GM23338 (cell line): ENCODE data around the gene SAA2. TPM values are rescaled to one million over a fixed set of nuclear protein-coding genes. Genes with fewer than 3 reads are reported as not detected.

Source experiments
- ATAC-seq: fragments of 200-7000 bp; cut with Tn5 transposase; 3 replicates; pipeline ENCODE4 v1.9.1; 2020
- DNase-seq: peaks from one replicate; pipeline ENCODE4 v3.0.0-alpha.2; 2015; ENCODE audit warnings: low spot score
- H2AFZ ChIP-seq: fragments of 200-600 bp; sonication (generic); 2 replicates; pipeline ENCODE4 v1.8.0; 2016; ENCODE audit warnings: antibody characterized with exemption, mild to moderate bottlenecking, moderate library complexity
- H3F3A ChIP-seq: fragments of 200-600 bp; sonication (generic); replicated peaks from 2 replicates; pipeline ENCODE4 v1.8.0; 2017; ENCODE audit warnings: antibody characterized with exemption, mixed run types, low read depth
- H3K27ac ChIP-seq: fragments of 200-600 bp; sonication (generic); 2 replicates; pipeline ENCODE4 v1.6.1; 2016; ENCODE audit warnings: low read depth
- H3K27me3 ChIP-seq: fragments of 200-600 bp; sonication (generic); 2 replicates; pipeline ENCODE4 v1.8.0; 2016; ENCODE audit warnings: mild to moderate bottlenecking, mixed run types, moderate library complexity; ENCODE audit not compliant: insufficient read depth
- H3K36me3 ChIP-seq: fragments of 200-600 bp; sonication (generic); 2 replicates; pipeline ENCODE4 v1.8.0; 2016; ENCODE audit warnings: mild to moderate bottlenecking; ENCODE audit not compliant: insufficient read depth
- H3K4me1 ChIP-seq: fragments of 200-600 bp; sonication (generic); 2 replicates; pipeline ENCODE4 v1.8.0; 2016; ENCODE audit warnings: mild to moderate bottlenecking, moderate library complexity; ENCODE audit not compliant: insufficient read depth
- H3K4me2 ChIP-seq: fragments of 200-600 bp; sonication (generic); 2 replicates; pipeline ENCODE4 v1.7.1; 2017; ENCODE audit warnings: mixed run types
- H3K4me3 ChIP-seq: fragments of 200-600 bp; sonication (generic); 2 replicates; pipeline ENCODE4 v1.6.1; 2016; ENCODE audit warnings: mixed run types
- H3K79me2 ChIP-seq: fragments of 200-600 bp; sonication (generic); replicated peaks from 2 replicates; pipeline ENCODE4 v1.8.0; 2017; ENCODE audit warnings: mild to moderate bottlenecking; ENCODE audit not compliant: insufficient read depth
- H3K9me2 ChIP-seq: fragments of 200-600 bp; sonication (generic); 2 replicates; pipeline ENCODE4 v1.8.0; 2017; ENCODE audit not compliant: insufficient read depth
- H4K20me1 ChIP-seq: fragments of 200-600 bp; sonication (generic); replicated peaks from 2 replicates; pipeline ENCODE4 v1.8.0; 2017; ENCODE audit warnings: mild to moderate bottlenecking; ENCODE audit not compliant: insufficient read depth
- H3K27ac Mint-ChIP-seq: 2 replicates; pipeline ENCODE4 v1.8.0; 2020; ENCODE audit warnings: inconsistent platforms, mild to moderate bottlenecking, moderate library complexity, mixed read lengths
- H3K27me3 Mint-ChIP-seq: 3 replicates; pipeline ENCODE4 v1.8.0; 2022; ENCODE audit warnings: low read depth, mild to moderate bottlenecking, moderate library complexity, mixed read lengths, inconsistent platforms; ENCODE audit not compliant: insufficient read depth, poor library complexity
- H3K36me3 Mint-ChIP-seq: 3 replicates; pipeline ENCODE4 v1.8.0; 2021; ENCODE audit warnings: low read depth, mild to moderate bottlenecking, inconsistent platforms, moderate library complexity, mixed read lengths
- H3K4me1 Mint-ChIP-seq: 3 replicates; pipeline ENCODE4 v1.8.0; 2020; ENCODE audit warnings: mild to moderate bottlenecking, inconsistent platforms, mixed read lengths
- H3K4me3 Mint-ChIP-seq: 3 replicates; pipeline ENCODE4 v1.8.0; 2021; ENCODE audit warnings: moderate library complexity, mild to moderate bottlenecking, inconsistent platforms, mixed read lengths
- H3K9me3 Mint-ChIP-seq: 3 replicates; pipeline ENCODE4 v1.8.0; 2020; ENCODE audit warnings: moderate library complexity, mild to moderate bottlenecking, inconsistent platforms, mixed read lengths
- CTCF ChIP-seq, 2 experiments: fragments of 200-600 bp in 1 of 2; sonication (generic) in 1 of 2; conservative IDR thresholded peaks; 2 replicates each; pipeline versions ENCODE4 v1.5.1 to v1.6.1; 2016 to 2017; ENCODE audit warnings: antibody characterized with exemption in 2 of 2, low read depth in 2 of 2, mild to moderate bottlenecking in 2 of 2, moderate library complexity in 1 of 2
- EZH2phosphoT487 ChIP-seq: fragments of 200-600 bp; sonication (generic); IDR thresholded peaks from one replicate; pipeline ENCODE4 v1.8.1; 2018; ENCODE audit warnings: antibody characterized with exemption; ENCODE audit not compliant: unreplicated experiment
- JUNB ChIP-seq: IDR thresholded peaks from one replicate; pipeline ENCODE4 v1.6.1; 2016; ENCODE audit warnings: antibody characterized with exemption; ENCODE audit not compliant: unreplicated experiment
- NANOG ChIP-seq: IDR thresholded peaks from 2 replicates; pipeline ENCODE4 v1.6.1; 2016; ENCODE audit warnings: antibody characterized with exemption, borderline replicate concordance
- POLR2AphosphoS5 ChIP-seq: IDR thresholded peaks from 2 replicates; pipeline ENCODE4 v1.6.1; 2016; ENCODE audit warnings: antibody characterized with exemption, low read depth
- ZNF331 ChIP-seq: fragments of 250-450 bp; sonication (Bioruptor Pico); IDR thresholded peaks from 2 replicates; pipeline ENCODE4 v1.5.0; 2020; ENCODE audit warnings: low read depth, mild to moderate bottlenecking, moderate library complexity
- ZNF462 ChIP-seq: fragments of 250-450 bp; sonication (Bioruptor Pico); IDR thresholded peaks from 2 replicates; pipeline ENCODE4 v1.5.0; 2020; ENCODE audit warnings: mild to moderate bottlenecking, moderate library complexity
- polyA plus RNA-seq: library from polyadenylated mRNA; unstranded; fragments of >200 nt; fragmentation: Nextera tagmentation; extraction: Ambion mirVana; gene quantifications from 2 replicates; pipeline ENCODE4 v1.2.1, GENCODE V29; 2016
- total RNA-seq: library from RNA; depleted of rRNA; stranded (reverse); fragments of >200 nt; shearing (Covaris generic); gene quantifications from 2 replicates; pipeline ENCODE4 v1.2.3, GENCODE V29; 2014
- TF ChIP-seq, protein P1 (sequence below): IDR thresholded peaks from one replicate; pipeline ENCODE4 v1.6.1; 2018; ENCODE audit warnings: antibody characterized with exemption; ENCODE audit not compliant: unreplicated experiment
- TF ChIP-seq, protein P2 (sequence below): IDR thresholded peaks from 2 replicates; pipeline ENCODE4 v1.6.1; 2016; ENCODE audit warnings: antibody characterized with exemption

The SAA2 gene
- total and polyA plus RNA-seq, 2 experiments from 2014 or later: not detected

DNA sequence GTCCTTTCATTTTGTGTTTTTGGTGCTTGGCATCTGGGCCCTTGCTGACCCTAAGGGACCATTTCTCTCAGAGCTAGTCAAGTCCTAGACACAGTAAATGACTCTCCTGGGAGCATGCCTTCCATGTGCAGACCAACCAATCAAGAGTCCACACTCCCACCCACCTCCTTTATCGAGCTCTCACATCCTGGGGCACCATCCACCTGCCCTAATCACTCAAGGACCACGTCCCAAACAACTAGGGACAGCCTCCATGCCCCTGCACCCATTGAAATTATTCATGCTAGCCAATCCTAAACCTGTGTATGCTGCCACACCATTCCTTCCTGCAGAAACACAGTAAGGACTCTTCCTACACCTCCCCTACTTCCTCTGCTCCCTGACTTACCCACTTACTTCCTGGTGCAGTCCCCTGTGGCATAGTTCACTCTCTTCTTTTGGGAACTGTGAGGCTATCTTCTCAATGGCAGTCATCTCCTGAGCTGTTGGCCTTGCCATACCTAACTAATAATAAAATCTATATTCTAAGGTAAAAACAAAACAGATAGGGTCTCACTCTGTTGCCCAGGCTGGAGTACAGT lies 6.4 kb upstream of the SAA2 start:
- Mint-ChIP-seq H3K9me3 (no peaks in the 10 kb centered on the region), H3K36me3 (no peaks in the 10 kb centered on the region), H3K27ac (no peak overlapping the region), H3K4me1 (no peaks in the 10 kb centered on the region), H3K27me3 (peaks cover 6% of the 10 kb centered on the region), H3K4me3 (no peak overlapping the region)
- no peak overlapping the region for H3K4me2 ChIP-seq
- H3K36me3 ChIP-seq: no peaks in the 10 kb centered on the region
- ATAC-seq (no peak), DNase-seq (no peak)
- H3K27ac ChIP-seq: no peak overlapping the region
- TF ChIP-seq ZNF462 (no peak), ZNF331 (CRISPR knock-in tag) (no peak), NANOG (no peak), EZH2phosphoT487 (no peak), JUNB (no peak), CTCF (conservative IDR thresholded peaks at IDR 0.05; ENCODE audit: low read depth in 2 of 2) (no peak), POLR2AphosphoS5 (no peak)
- TF ChIP-seq, protein P1, sequence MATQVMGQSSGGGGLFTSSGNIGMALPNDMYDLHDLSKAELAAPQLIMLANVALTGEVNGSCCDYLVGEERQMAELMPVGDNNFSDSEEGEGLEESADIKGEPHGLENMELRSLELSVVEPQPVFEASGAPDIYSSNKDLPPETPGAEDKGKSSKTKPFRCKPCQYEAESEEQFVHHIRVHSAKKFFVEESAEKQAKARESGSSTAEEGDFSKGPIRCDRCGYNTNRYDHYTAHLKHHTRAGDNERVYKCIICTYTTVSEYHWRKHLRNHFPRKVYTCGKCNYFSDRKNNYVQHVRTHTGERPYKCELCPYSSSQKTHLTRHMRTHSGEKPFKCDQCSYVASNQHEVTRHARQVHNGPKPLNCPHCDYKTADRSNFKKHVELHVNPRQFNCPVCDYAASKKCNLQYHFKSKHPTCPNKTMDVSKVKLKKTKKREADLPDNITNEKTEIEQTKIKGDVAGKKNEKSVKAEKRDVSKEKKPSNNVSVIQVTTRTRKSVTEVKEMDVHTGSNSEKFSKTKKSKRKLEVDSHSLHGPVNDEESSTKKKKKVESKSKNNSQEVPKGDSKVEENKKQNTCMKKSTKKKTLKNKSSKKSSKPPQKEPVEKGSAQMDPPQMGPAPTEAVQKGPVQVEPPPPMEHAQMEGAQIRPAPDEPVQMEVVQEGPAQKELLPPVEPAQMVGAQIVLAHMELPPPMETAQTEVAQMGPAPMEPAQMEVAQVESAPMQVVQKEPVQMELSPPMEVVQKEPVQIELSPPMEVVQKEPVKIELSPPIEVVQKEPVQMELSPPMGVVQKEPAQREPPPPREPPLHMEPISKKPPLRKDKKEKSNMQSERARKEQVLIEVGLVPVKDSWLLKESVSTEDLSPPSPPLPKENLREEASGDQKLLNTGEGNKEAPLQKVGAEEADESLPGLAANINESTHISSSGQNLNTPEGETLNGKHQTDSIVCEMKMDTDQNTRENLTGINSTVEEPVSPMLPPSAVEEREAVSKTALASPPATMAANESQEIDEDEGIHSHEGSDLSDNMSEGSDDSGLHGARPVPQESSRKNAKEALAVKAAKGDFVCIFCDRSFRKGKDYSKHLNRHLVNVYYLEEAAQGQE: no peak
- TF ChIP-seq, protein P2, sequence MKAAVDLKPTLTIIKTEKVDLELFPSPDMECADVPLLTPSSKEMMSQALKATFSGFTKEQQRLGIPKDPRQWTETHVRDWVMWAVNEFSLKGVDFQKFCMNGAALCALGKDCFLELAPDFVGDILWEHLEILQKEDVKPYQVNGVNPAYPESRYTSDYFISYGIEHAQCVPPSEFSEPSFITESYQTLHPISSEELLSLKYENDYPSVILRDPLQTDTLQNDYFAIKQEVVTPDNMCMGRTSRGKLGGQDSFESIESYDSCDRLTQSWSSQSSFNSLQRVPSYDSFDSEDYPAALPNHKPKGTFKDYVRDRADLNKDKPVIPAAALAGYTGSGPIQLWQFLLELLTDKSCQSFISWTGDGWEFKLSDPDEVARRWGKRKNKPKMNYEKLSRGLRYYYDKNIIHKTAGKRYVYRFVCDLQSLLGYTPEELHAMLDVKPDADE: no peak
- H3K4me3 ChIP-seq: no peak overlapping the region
- H4K20me1 ChIP-seq: no peaks in the 10 kb centered on the region
- no peak overlapping the region for H2AFZ ChIP-seq
- H3K79me2 ChIP-seq: no peaks in the 10 kb centered on the region
- H3K27me3 ChIP-seq: no peaks in the 10 kb centered on the region
- no peaks in the 10 kb centered on the region for H3K4me1 ChIP-seq
- H3K9me2 ChIP-seq: peaks cover 6% of the 10 kb centered on the region; the same call in 1 of the 2 replicates
- H3F3A ChIP-seq: no peaks in the 10 kb centered on the region
